Coronary artery (tissue), 2 donors: ENCODE results near the gene NEDD4L.

ENCODE experiments used
- DNase-seq: peaks from one replicate; pipeline ENCODE4 v3.0.0-alpha.2; 2017; ENCODE audit warnings: low spot score
- H3K27ac ChIP-seq, 2 donors: fragments of 200-600 bp; sonication (generic); one replicate each; pipeline ENCODE4 v1.5.1; 2016 to 2019
- H3K4me3 ChIP-seq: fragments of 200-600 bp; sonication (generic); 2 replicates; pipeline ENCODE4 v1.5.1; 2016; ENCODE audit warnings: mild to moderate bottlenecking, moderate library complexity
- CTCF ChIP-seq: fragments of 200-600 bp; sonication (generic); IDR thresholded peaks from one replicate; pipeline ENCODE4 v1.5.1; 2019; ENCODE audit warnings: antibody characterized with exemption

The NEDD4L gene

GRCh38 chr18:58060254-58060653 lies 16.2 kb downstream of the NEDD4L start:
- Histone ChIP-seq H3K4me3 (no peak overlapping the region), H3K27ac (no peak overlapping the region)
- no peak for DNase-seq
- no peak for TF ChIP-seq CTCF

- TF ChIP-seq CTCF: no peak
- no peak for DNase-seq
- no peak overlapping the region for H3K27ac ChIP-seq
- H3K4me3 ChIP-seq: no peak overlapping the region
Observed at GRCh38 chr18:58061349-58061748, 17.3 kb downstream of the NEDD4L start.

- no peak overlapping the region for H3K27ac ChIP-seq
- TF ChIP-seq CTCF: no peak
- DNase-seq: no peak
Observed at GRCh38 chr18:58064406-58064998, 20.5 kb downstream of the NEDD4L start.

GRCh38 chr18:58065956-58066355 lies 21.9 kb downstream of the NEDD4L start:
- TF ChIP-seq CTCF: no peak
- DNase-seq: no peak
- H3K27ac ChIP-seq: no peak overlapping the region
- H3K4me3 ChIP-seq: no peak overlapping the region

More at GRCh38 chr18:58064406-58064998, 20.5 kb downstream of the NEDD4L start:
- H3K4me3 ChIP-seq: no peak overlapping the region

- no peak overlapping the region for H3K4me3 ChIP-seq
- TF ChIP-seq CTCF: no peak
- H3K27ac ChIP-seq: no peak overlapping the region
- no peak for DNase-seq
Observed at GRCh38 chr18:58067601-58068000, 23.6 kb downstream of the NEDD4L start.

GRCh38 chr18:58069099-58069498 lies 25.1 kb downstream of the NEDD4L start:
- no peak overlapping the region for H3K4me3 ChIP-seq
- no peak overlapping the region for H3K27ac ChIP-seq
- TF ChIP-seq CTCF: no peak
- DNase-seq: no peak

GRCh38 chr18:58069721-58070292 lies 25.8 kb downstream of the NEDD4L start:
- Histone ChIP-seq H3K4me3 (no peak overlapping the region), H3K27ac (no peak overlapping the region)
- DNase-seq: no peak
- no peak for TF ChIP-seq CTCF
